ENCODE data around the gene GABBR2.
"Not testable (repeated sequence)": the region's sequence is repeated elsewhere in the genome, so short reads cannot be mapped to it uniquely, and the experiment has no call there.

The GABBR2 gene

GRCh38 chr9:98684816-98685215 is 23.9 kb downstream of the GABBR2 start:
- DNase-seq = not testable (repeated sequence)

GRCh38 chr9:98678244-98678842 is 30.4 kb downstream of the GABBR2 start:
- DNase-seq = no peak

- no peak for DNase-seq
Observed at GRCh38 chr9:98673681-98674080, 35.1 kb downstream of the GABBR2 start.

GRCh38 chr9:98667005-98667640 is 41.6 kb downstream of the GABBR2 start:
- DNase-seq = no peak

- no peak for DNase-seq
Observed at GRCh38 chr9:98665501-98665900, 43.2 kb downstream of the GABBR2 start.

- DNase-seq = no peak
Observed at GRCh38 chr9:98660541-98660940, 48.2 kb downstream of the GABBR2 start.

GRCh38 chr9:98658951-98659351 is 49.8 kb downstream of the GABBR2 start:
- DNase-seq = no peak

- DNase-seq = no peak
Observed at GRCh38 chr9:98657897-98658296, 50.8 kb downstream of the GABBR2 start.

- no peak for DNase-seq
Observed at GRCh38 chr9:98656511-98656910, 52.2 kb downstream of the GABBR2 start.

- DNase-seq = not testable (repeated sequence)
Observed at GRCh38 chr9:98655428-98655827, 53.3 kb downstream of the GABBR2 start.

- no peak for DNase-seq
Observed at GRCh38 chr9:98654247-98654646, 54.5 kb downstream of the GABBR2 start.

- DNase-seq = no peak
Observed at GRCh38 chr9:98652741-98653140, 56.0 kb downstream of the GABBR2 start.

GRCh38 chr9:98652302-98652701 is 56.4 kb downstream of the GABBR2 start:
- DNase-seq = no peak

GRCh38 chr9:98647236-98647635 is 61.5 kb downstream of the GABBR2 start:
- no peak for DNase-seq

- DNase-seq = no peak
Observed at GRCh38 chr9:98644011-98644410, 64.7 kb downstream of the GABBR2 start.

- no peak for DNase-seq
Observed at GRCh38 chr9:98642661-98643312, 65.9 kb downstream of the GABBR2 start.

GRCh38 chr9:98641695-98642094 is 67.0 kb downstream of the GABBR2 start:
- no peak for DNase-seq

GRCh38 chr9:98640394-98640793 is 68.3 kb downstream of the GABBR2 start:
- DNase-seq = no peak

GRCh38 chr9:98639133-98639532 is 69.6 kb downstream of the GABBR2 start:
- DNase-seq = no peak

GRCh38 chr9:98637381-98637780 is 71.4 kb downstream of the GABBR2 start:
- DNase-seq = no peak

- DNase-seq = no peak
Observed at GRCh38 chr9:98635374-98635773, 73.4 kb downstream of the GABBR2 start.

- no peak for DNase-seq
Observed at GRCh38 chr9:98634685-98635336, 73.9 kb downstream of the GABBR2 start.

- no peak for DNase-seq
Observed at GRCh38 chr9:98632839-98633238, 75.9 kb downstream of the GABBR2 start.

- no peak for DNase-seq
Observed at GRCh38 chr9:98627296-98627695, 81.4 kb downstream of the GABBR2 start.

Data from SIG-M5 (cell line).